GM23338 (cell line): Measurements from ENCODE around the gene SRSF1.

ENCODE experiments used
- CREB1 ChIP-seq: fragments of 250-450 bp; sonication (Bioruptor Pico); IDR thresholded peaks from 2 replicates; pipeline ENCODE4 v1.5.0; 2020; ENCODE audit warnings: low read depth, mild to moderate bottlenecking, moderate library complexity
- EZH2 ChIP-seq: fragments of 200-600 bp; sonication (generic); IDR thresholded peaks from one replicate; pipeline ENCODE4 v1.8.0; 2017; ENCODE audit warnings: antibody characterized with exemption, mild to moderate bottlenecking, low read depth; ENCODE audit not compliant: unreplicated experiment
- EZH2phosphoT487 ChIP-seq: fragments of 200-600 bp; sonication (generic); IDR thresholded peaks from one replicate; pipeline ENCODE4 v1.8.1; 2018; ENCODE audit warnings: antibody characterized with exemption; ENCODE audit not compliant: unreplicated experiment
- JUNB ChIP-seq: IDR thresholded peaks from one replicate; pipeline ENCODE4 v1.6.1; 2016; ENCODE audit warnings: antibody characterized with exemption; ENCODE audit not compliant: unreplicated experiment
- NANOG ChIP-seq: IDR thresholded peaks from 2 replicates; pipeline ENCODE4 v1.6.1; 2016; ENCODE audit warnings: antibody characterized with exemption, borderline replicate concordance
- POLR2AphosphoS5 ChIP-seq: IDR thresholded peaks from 2 replicates; pipeline ENCODE4 v1.6.1; 2016; ENCODE audit warnings: antibody characterized with exemption, low read depth
- ZNF331 ChIP-seq: fragments of 250-450 bp; sonication (Bioruptor Pico); IDR thresholded peaks from 2 replicates; pipeline ENCODE4 v1.5.0; 2020; ENCODE audit warnings: low read depth, mild to moderate bottlenecking, moderate library complexity
- TF ChIP-seq, protein P1 (sequence below), 2 experiments: fragments of 200-600 bp in 1 of 2; sonication (generic) in 1 of 2; conservative IDR thresholded peaks; 2 replicates each; pipeline versions ENCODE4 v1.5.1 to v1.6.1; 2016 to 2017; ENCODE audit warnings: antibody characterized with exemption in 2 of 2, low read depth in 2 of 2, mild to moderate bottlenecking in 2 of 2, moderate library complexity in 1 of 2
- TF ChIP-seq, protein P2 (sequence below): fragments of 250-450 bp; sonication (Bioruptor Pico); IDR thresholded peaks from 2 replicates; pipeline ENCODE4 v1.5.0; 2020; ENCODE audit warnings: mild to moderate bottlenecking, moderate library complexity
- TF ChIP-seq, protein P3 (sequence below): IDR thresholded peaks from one replicate; pipeline ENCODE4 v1.6.1; 2018; ENCODE audit warnings: antibody characterized with exemption; ENCODE audit not compliant: unreplicated experiment
- TF ChIP-seq, protein P4 (sequence below): IDR thresholded peaks from 2 replicates; pipeline ENCODE4 v1.6.1; 2016; ENCODE audit warnings: antibody characterized with exemption

GRCh38 chr17:57983446-57983845, 23.6 kb downstream of the SRSF1 start:
- TF ChIP-seq, protein P1, sequence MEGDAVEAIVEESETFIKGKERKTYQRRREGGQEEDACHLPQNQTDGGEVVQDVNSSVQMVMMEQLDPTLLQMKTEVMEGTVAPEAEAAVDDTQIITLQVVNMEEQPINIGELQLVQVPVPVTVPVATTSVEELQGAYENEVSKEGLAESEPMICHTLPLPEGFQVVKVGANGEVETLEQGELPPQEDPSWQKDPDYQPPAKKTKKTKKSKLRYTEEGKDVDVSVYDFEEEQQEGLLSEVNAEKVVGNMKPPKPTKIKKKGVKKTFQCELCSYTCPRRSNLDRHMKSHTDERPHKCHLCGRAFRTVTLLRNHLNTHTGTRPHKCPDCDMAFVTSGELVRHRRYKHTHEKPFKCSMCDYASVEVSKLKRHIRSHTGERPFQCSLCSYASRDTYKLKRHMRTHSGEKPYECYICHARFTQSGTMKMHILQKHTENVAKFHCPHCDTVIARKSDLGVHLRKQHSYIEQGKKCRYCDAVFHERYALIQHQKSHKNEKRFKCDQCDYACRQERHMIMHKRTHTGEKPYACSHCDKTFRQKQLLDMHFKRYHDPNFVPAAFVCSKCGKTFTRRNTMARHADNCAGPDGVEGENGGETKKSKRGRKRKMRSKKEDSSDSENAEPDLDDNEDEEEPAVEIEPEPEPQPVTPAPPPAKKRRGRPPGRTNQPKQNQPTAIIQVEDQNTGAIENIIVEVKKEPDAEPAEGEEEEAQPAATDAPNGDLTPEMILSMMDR (conservative IDR thresholded peaks at IDR 0.05; ENCODE audit: low read depth in 2 of 2), result no peak
- TF ChIP-seq POLR2AphosphoS5, result no peak
- TF ChIP-seq, protein P2, sequence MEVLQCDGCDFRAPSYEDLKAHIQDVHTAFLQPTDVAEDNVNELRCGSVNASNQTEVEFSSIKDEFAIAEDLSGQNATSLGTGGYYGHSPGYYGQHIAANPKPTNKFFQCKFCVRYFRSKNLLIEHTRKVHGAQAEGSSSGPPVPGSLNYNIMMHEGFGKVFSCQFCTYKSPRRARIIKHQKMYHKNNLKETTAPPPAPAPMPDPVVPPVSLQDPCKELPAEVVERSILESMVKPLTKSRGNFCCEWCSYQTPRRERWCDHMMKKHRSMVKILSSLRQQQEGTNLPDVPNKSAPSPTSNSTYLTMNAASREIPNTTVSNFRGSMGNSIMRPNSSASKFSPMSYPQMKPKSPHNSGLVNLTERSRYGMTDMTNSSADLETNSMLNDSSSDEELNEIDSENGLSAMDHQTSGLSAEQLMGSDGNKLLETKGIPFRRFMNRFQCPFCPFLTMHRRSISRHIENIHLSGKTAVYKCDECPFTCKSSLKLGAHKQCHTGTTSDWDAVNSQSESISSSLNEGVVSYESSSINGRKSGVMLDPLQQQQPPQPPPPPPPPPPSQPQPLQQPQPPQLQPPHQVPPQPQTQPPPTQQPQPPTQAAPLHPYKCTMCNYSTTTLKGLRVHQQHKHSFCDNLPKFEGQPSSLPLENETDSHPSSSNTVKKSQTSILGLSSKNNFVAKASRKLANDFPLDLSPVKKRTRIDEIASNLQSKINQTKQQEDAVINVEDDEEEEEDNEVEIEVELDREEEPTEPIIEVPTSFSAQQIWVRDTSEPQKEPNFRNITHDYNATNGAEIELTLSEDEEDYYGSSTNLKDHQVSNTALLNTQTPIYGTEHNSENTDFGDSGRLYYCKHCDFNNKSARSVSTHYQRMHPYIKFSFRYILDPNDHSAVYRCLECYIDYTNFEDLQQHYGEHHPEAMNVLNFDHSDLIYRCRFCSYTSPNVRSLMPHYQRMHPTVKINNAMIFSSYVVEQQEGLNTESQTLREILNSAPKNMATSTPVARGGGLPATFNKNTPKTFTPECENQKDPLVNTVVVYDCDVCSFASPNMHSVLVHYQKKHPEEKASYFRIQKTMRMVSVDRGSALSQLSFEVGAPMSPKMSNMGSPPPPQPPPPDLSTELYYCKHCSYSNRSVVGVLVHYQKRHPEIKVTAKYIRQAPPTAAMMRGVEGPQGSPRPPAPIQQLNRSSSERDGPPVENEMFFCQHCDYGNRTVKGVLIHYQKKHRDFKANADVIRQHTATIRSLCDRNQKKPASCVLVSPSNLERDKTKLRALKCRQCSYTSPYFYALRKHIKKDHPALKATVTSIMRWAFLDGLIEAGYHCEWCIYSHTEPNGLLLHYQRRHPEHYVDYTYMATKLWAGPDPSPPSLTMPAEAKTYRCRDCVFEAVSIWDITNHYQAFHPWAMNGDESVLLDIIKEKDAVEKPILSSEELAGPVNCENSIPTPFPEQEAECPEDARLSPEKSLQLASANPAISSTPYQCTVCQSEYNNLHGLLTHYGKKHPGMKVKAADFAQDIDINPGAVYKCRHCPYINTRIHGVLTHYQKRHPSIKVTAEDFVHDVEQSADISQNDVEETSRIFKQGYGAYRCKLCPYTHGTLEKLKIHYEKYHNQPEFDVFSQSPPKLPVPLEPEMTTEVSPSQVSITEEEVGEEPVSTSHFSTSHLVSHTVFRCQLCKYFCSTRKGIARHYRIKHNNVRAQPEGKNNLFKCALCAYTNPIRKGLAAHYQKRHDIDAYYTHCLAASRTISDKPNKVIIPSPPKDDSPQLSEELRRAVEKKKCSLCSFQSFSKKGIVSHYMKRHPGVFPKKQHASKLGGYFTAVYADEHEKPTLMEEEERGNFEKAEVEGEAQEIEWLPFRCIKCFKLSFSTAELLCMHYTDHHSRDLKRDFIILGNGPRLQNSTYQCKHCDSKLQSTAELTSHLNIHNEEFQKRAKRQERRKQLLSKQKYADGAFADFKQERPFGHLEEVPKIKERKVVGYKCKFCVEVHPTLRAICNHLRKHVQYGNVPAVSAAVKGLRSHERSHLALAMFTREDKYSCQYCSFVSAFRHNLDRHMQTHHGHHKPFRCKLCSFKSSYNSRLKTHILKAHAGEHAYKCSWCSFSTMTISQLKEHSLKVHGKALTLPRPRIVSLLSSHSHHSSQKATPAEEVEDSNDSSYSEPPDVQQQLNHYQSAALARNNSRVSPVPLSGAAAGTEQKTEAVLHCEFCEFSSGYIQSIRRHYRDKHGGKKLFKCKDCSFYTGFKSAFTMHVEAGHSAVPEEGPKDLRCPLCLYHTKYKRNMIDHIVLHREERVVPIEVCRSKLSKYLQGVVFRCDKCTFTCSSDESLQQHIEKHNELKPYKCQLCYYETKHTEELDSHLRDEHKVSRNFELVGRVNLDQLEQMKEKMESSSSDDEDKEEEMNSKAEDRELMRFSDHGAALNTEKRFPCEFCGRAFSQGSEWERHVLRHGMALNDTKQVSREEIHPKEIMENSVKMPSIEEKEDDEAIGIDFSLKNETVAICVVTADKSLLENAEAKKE, result no peak
- TF ChIP-seq CREB1 (CRISPR knock-in tag), result no peak
- no peak for TF ChIP-seq EZH2
- TF ChIP-seq EZH2phosphoT487, result no peak
- TF ChIP-seq NANOG, result no peak
- no peak for TF ChIP-seq JUNB
- TF ChIP-seq, protein P3, sequence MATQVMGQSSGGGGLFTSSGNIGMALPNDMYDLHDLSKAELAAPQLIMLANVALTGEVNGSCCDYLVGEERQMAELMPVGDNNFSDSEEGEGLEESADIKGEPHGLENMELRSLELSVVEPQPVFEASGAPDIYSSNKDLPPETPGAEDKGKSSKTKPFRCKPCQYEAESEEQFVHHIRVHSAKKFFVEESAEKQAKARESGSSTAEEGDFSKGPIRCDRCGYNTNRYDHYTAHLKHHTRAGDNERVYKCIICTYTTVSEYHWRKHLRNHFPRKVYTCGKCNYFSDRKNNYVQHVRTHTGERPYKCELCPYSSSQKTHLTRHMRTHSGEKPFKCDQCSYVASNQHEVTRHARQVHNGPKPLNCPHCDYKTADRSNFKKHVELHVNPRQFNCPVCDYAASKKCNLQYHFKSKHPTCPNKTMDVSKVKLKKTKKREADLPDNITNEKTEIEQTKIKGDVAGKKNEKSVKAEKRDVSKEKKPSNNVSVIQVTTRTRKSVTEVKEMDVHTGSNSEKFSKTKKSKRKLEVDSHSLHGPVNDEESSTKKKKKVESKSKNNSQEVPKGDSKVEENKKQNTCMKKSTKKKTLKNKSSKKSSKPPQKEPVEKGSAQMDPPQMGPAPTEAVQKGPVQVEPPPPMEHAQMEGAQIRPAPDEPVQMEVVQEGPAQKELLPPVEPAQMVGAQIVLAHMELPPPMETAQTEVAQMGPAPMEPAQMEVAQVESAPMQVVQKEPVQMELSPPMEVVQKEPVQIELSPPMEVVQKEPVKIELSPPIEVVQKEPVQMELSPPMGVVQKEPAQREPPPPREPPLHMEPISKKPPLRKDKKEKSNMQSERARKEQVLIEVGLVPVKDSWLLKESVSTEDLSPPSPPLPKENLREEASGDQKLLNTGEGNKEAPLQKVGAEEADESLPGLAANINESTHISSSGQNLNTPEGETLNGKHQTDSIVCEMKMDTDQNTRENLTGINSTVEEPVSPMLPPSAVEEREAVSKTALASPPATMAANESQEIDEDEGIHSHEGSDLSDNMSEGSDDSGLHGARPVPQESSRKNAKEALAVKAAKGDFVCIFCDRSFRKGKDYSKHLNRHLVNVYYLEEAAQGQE, result no peak
- TF ChIP-seq, protein P4, sequence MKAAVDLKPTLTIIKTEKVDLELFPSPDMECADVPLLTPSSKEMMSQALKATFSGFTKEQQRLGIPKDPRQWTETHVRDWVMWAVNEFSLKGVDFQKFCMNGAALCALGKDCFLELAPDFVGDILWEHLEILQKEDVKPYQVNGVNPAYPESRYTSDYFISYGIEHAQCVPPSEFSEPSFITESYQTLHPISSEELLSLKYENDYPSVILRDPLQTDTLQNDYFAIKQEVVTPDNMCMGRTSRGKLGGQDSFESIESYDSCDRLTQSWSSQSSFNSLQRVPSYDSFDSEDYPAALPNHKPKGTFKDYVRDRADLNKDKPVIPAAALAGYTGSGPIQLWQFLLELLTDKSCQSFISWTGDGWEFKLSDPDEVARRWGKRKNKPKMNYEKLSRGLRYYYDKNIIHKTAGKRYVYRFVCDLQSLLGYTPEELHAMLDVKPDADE, result no peak
- no peak for TF ChIP-seq ZNF331 (CRISPR knock-in tag)
